Neural cell (in vitro differentiated cells): Measurements from ENCODE around the gene CYP19A1. TPM values are rescaled to one million over a fixed set of nuclear protein-coding genes. Genes with fewer than 3 reads are reported as not detected.

Experiments
- H2AFZ ChIP-seq: fragments of 200-600, 300-800 bp; sonication (generic), shearing (Covaris generic); 2 replicates; pipeline ENCODE4 v1.6.0; 2014; ENCODE audit warnings: low read depth, mild to moderate bottlenecking, antibody characterized with exemption, low read length, moderate library complexity
- H3F3A ChIP-seq: fragments of 200-600 bp; shearing (Covaris generic); 2 replicates; pipeline ENCODE4 v1.6.1; 2016; ENCODE audit warnings: mild to moderate bottlenecking, moderate library complexity, mixed read lengths, antibody characterized with exemption, low read length; ENCODE audit not compliant: insufficient read depth, poor library complexity, severe bottlenecking
- H3K27ac ChIP-seq: fragments of 200-600, 300-800 bp; sonication (generic), shearing (Covaris generic); 2 replicates; pipeline ENCODE4 v1.5.1; 2014; ENCODE audit warnings: mild to moderate bottlenecking, low read length, moderate library complexity
- H3K27me3 ChIP-seq: fragments of 300-800, 200-600 bp; sonication (generic), shearing (Covaris generic); 2 replicates; pipeline ENCODE4 v1.6.0; 2014; ENCODE audit warnings: mild to moderate bottlenecking, low read depth, low read length, moderate library complexity; ENCODE audit not compliant: insufficient read depth
- H3K36me3 ChIP-seq: fragments of 300-800, 200-600 bp; sonication (generic), shearing (Covaris generic); 2 replicates; pipeline ENCODE4 v1.5.1; 2014; ENCODE audit warnings: mild to moderate bottlenecking, antibody characterized with exemption, low read length, moderate library complexity; ENCODE audit not compliant: insufficient read depth
- H3K4me2 ChIP-seq: fragments of 300-800, 200-600 bp; sonication (generic), shearing (Covaris generic); 2 replicates; pipeline ENCODE4 v1.6.0; 2014; ENCODE audit warnings: mild to moderate bottlenecking, low read length
- H3K4me3 ChIP-seq: fragments of 300-800, 200-600 bp; sonication (generic), shearing (Covaris generic); 2 replicates; pipeline ENCODE4 v1.5.1; 2014; ENCODE audit warnings: mild to moderate bottlenecking, low read length, moderate library complexity
- H3K79me2 ChIP-seq: fragments of 200-600 bp; shearing (Covaris generic); replicated peaks from 2 replicates; pipeline ENCODE4 v1.6.0; 2014; ENCODE audit warnings: mild to moderate bottlenecking, low read length, moderate library complexity; ENCODE audit not compliant: insufficient read depth
- H3K9ac ChIP-seq: fragments of 300-800, 200-600 bp; sonication (generic), shearing (Covaris generic); 2 replicates; pipeline ENCODE4 v1.6.1; 2016; ENCODE audit warnings: mild to moderate bottlenecking, low read length, mixed read lengths
- H3K9me2 ChIP-seq: fragments of 200-600 bp; shearing (Covaris generic); 2 replicates; pipeline ENCODE4 v1.6.1; 2016; ENCODE audit warnings: mild to moderate bottlenecking, low read length, mixed read lengths; ENCODE audit not compliant: insufficient read depth
- H3K9me3 ChIP-seq: fragments of 200-600, 300-800 bp; sonication (generic), shearing (Covaris generic); 2 replicates; pipeline ENCODE4 v1.6.1; 2016; ENCODE audit warnings: mild to moderate bottlenecking, mixed run types, low read length, moderate library complexity, mixed read lengths
- H4K20me1 ChIP-seq: fragments of 200-600 bp; shearing (Covaris generic); 2 replicates; pipeline ENCODE4 v1.6.1; 2016; ENCODE audit warnings: mild to moderate bottlenecking, mixed run types; ENCODE audit not compliant: insufficient read depth
- CTCF ChIP-seq: fragments of 450-650 bp; IDR thresholded peaks from 2 replicates; pipeline ENCODE4 v1.5.1; 2014; ENCODE audit warnings: antibody characterized with exemption, mild to moderate bottlenecking, moderate library complexity; ENCODE audit not compliant: poor library complexity, severe bottlenecking
- EP300 ChIP-seq: fragments of 450-650 bp; conservative IDR thresholded peaks from 2 replicates; pipeline ENCODE4 v1.6.1; 2014; ENCODE audit warnings: antibody characterized with exemption, mild to moderate bottlenecking, moderate library complexity; ENCODE audit not compliant: poor library complexity, severe bottlenecking
- EZH2 ChIP-seq: fragments of 200-600, 300-800 bp; shearing (Covaris generic), sonication (generic); IDR thresholded peaks from 2 replicates; pipeline ENCODE4 v1.6.1; 2014; ENCODE audit warnings: antibody characterized with exemption, low read length, borderline replicate concordance, mild to moderate bottlenecking; ENCODE audit not compliant: insufficient read depth, poor library complexity, severe bottlenecking
- MXI1 ChIP-seq: fragments of 450-650 bp; conservative IDR thresholded peaks from 2 replicates; pipeline ENCODE4 v1.6.1; 2014; ENCODE audit warnings: antibody characterized with exemption, mild to moderate bottlenecking; ENCODE audit not compliant: poor library complexity, severe bottlenecking
- POLR2AphosphoS5 ChIP-seq: IDR thresholded peaks from 2 replicates; pipeline ENCODE4 v1.6.1; 2012
- RAD21 ChIP-seq: fragments of 450-650 bp; conservative IDR thresholded peaks from 2 replicates; pipeline ENCODE4 v1.6.1; 2014; ENCODE audit warnings: antibody characterized with exemption, mild to moderate bottlenecking, moderate library complexity
- REST ChIP-seq: IDR thresholded peaks from 2 replicates; pipeline ENCODE4 v1.6.1; 2012; ENCODE audit warnings: borderline replicate concordance
- SMC3 ChIP-seq: fragments of 450-650 bp; conservative IDR thresholded peaks from 2 replicates; pipeline ENCODE4 v1.6.1; 2014; ENCODE audit warnings: antibody characterized with exemption, mild to moderate bottlenecking, moderate library complexity; ENCODE audit not compliant: poor library complexity
- TAF1 ChIP-seq: IDR thresholded peaks from 2 replicates; pipeline ENCODE4 v1.6.1; 2012; ENCODE audit warnings: low read depth
- polyA plus RNA-seq: library from polyadenylated mRNA; depleted of rRNA; stranded (reverse); fragments of >200 nt; gene quantifications from 2 replicates; pipeline ENCODE4 v1.2.3, GENCODE V29; 2014

Gene CYP19A1
- polyA plus RNA-seq, 1 donor from 2014 or later: not detected

- TF ChIP-seq RAD21: no peak
These were observed 155.3 kb downstream of the CYP19A1 start (continued) for GRCh38 chr15:51183076-51183475.

- H3K27ac ChIP-seq: no peak overlapping the region
- no peaks in the 10 kb centered on the region for H3K36me3 ChIP-seq
- H3K4me3 ChIP-seq: no peak overlapping the region
- H3K79me2 ChIP-seq: no peaks in the 10 kb centered on the region
- TF ChIP-seq EZH2 (no peak), REST (no peak), POLR2AphosphoS5 (no peak), RAD21 (no peak), MXI1 (no peak), SMC3 (no peak), EP300 (no peak), TAF1 (no peak), CTCF (no peak)
- H3K4me2 ChIP-seq: no peak overlapping the region
- H4K20me1 ChIP-seq: no peaks in the 10 kb centered on the region
- H3K9me3 ChIP-seq: no peaks in the 10 kb centered on the region
- no peaks in the 10 kb centered on the region for H3K27me3 ChIP-seq
- H3K9me2 ChIP-seq: no peaks in the 10 kb centered on the region
- no peak overlapping the region for H2AFZ ChIP-seq
- H3F3A ChIP-seq: no peaks in the 10 kb centered on the region
- H3K9ac ChIP-seq: no peak overlapping the region
These were observed 156.5 kb downstream of the CYP19A1 start for GRCh38 chr15:51181905-51182304.

GRCh38 chr15:51181221-51181620, 157.2 kb downstream of the CYP19A1 start:
- no peak overlapping the region for H3K27ac ChIP-seq
- H3K4me3 ChIP-seq: no peak overlapping the region
- H3K9ac ChIP-seq: no peak overlapping the region
- H3K79me2 ChIP-seq: no peaks in the 10 kb centered on the region
- H3K9me3 ChIP-seq: no peaks in the 10 kb centered on the region
- no peak overlapping the region for H2AFZ ChIP-seq
- no peaks in the 10 kb centered on the region for H3F3A ChIP-seq
- no peaks in the 10 kb centered on the region for H3K36me3 ChIP-seq
- TF ChIP-seq SMC3 (no peak), EP300 (no peak), EZH2 (no peak), CTCF (no peak), RAD21 (no peak), TAF1 (no peak), REST (no peak), POLR2AphosphoS5 (no peak), MXI1 (no peak)
- no peaks in the 10 kb centered on the region for H3K27me3 ChIP-seq
- no peaks in the 10 kb centered on the region for H4K20me1 ChIP-seq
- H3K9me2 ChIP-seq: no peaks in the 10 kb centered on the region
- H3K4me2 ChIP-seq: no peak overlapping the region
